ENCODE measurements around the gene NOC3L. TPM values are rescaled to one million over a fixed set of nuclear protein-coding genes. Genes with fewer than 3 reads are reported as not detected.

The NOC3L gene
- total RNA-seq, 2 donors from 2014 or later: 28.0 to 38.0 TPM

GRCh38 chr10:94315024-94315451 lies 47.7 kb downstream of the NOC3L start:
- H3K4me3 Mint-ChIP-seq: no peak overlapping the region
- H3K9me3 Mint-ChIP-seq: no peaks in the 10 kb centered on the region
- ATAC-seq (replicated peaks in 1 of 2) (no peak), DNase-seq (no peak)
- peaks cover 18% of the 10 kb centered on the region for H3K27me3 Mint-ChIP-seq (ENCODE audit: low read depth)
- no peak overlapping the region for H3K27ac Mint-ChIP-seq
- no peaks in the 10 kb centered on the region for H3K4me1 Mint-ChIP-seq (ENCODE audit: low read depth)
- H3K36me3 Mint-ChIP-seq (ENCODE audit: insufficient read depth in 2 of 2): peaks cover 0 to 1% of the 10 kb centered on the region in 2 donors

DNA sequence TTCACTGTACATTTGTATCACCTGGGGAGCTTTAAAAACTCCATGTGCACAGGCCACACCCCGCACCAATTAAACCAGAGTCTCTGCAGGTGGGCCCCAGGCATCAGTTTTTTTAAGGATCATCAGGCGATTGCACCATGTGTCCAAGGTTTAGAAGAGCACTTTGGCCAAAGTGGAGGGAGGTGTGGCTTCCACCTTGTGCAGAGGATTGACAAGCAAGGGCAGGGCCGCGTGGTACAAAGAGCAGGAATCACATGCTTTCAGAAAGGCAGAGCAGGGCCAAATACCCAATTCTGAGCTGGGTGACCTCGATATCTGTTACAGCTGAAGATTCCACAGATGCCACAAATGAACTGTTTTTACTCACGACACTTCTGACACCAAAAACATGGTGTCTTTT lies 52.4 kb downstream of the NOC3L start:
- Mint-ChIP-seq H3K9me3 (no peaks in the 10 kb centered on the region), H3K36me3 (ENCODE audit: insufficient read depth in 2 of 2) (no peaks in the 10 kb centered on the region), H3K4me1 (ENCODE audit: low read depth) (no peaks in the 10 kb centered on the region), H3K27ac (no peak overlapping the region), H3K27me3 (ENCODE audit: low read depth) (peaks cover 54% of the 10 kb centered on the region), H3K4me3 (no peak overlapping the region)
- DNase-seq (no peak), ATAC-seq (replicated peaks in 1 of 2) (no peak)

GRCh38 chr10:94308866-94309265 lies 53.9 kb downstream of the NOC3L start:
- Mint-ChIP-seq H3K4me3 (no peak overlapping the region), H3K36me3 (ENCODE audit: insufficient read depth in 2 of 2) (no peaks in the 10 kb centered on the region), H3K27me3 (ENCODE audit: low read depth) (peaks cover 69% of the 10 kb centered on the region), H3K9me3 (no peaks in the 10 kb centered on the region), H3K4me1 (ENCODE audit: low read depth) (no peaks in the 10 kb centered on the region), H3K27ac (no peak overlapping the region)
- ATAC-seq (replicated peaks in 1 of 2) (no peak), DNase-seq (no peak)

GRCh38 chr10:94307046-94307615 lies 55.6 kb downstream of the NOC3L start:
- H3K27me3 Mint-ChIP-seq (ENCODE audit: low read depth): peaks cover 78% of the 10 kb centered on the region
- no peaks in the 10 kb centered on the region for H3K9me3 Mint-ChIP-seq
- no peaks in the 10 kb centered on the region for H3K4me1 Mint-ChIP-seq (ENCODE audit: low read depth)
- H3K27ac Mint-ChIP-seq: no peak overlapping the region
- H3K4me3 Mint-ChIP-seq: no peak overlapping the region
- no peaks in the 10 kb centered on the region for H3K36me3 Mint-ChIP-seq (ENCODE audit: insufficient read depth in 2 of 2)
- ATAC-seq (replicated peaks in 1 of 2) (no peak), DNase-seq (no peak)

GRCh38 chr10:94303929-94304328 lies 58.8 kb downstream of the NOC3L start:
- no peaks in the 10 kb centered on the region for H3K36me3 Mint-ChIP-seq (ENCODE audit: insufficient read depth in 2 of 2)
- no peak overlapping the region for H3K27ac Mint-ChIP-seq
- no peaks in the 10 kb centered on the region for H3K9me3 Mint-ChIP-seq
- H3K27me3 Mint-ChIP-seq (ENCODE audit: low read depth): peaks cover 65% of the 10 kb centered on the region
- no peak overlapping the region for H3K4me3 Mint-ChIP-seq
- DNase-seq (no peak), ATAC-seq (replicated peaks in 1 of 2) (no peak)
- peaks cover 15% of the 10 kb centered on the region for H3K4me1 Mint-ChIP-seq (ENCODE audit: low read depth)

DNA sequence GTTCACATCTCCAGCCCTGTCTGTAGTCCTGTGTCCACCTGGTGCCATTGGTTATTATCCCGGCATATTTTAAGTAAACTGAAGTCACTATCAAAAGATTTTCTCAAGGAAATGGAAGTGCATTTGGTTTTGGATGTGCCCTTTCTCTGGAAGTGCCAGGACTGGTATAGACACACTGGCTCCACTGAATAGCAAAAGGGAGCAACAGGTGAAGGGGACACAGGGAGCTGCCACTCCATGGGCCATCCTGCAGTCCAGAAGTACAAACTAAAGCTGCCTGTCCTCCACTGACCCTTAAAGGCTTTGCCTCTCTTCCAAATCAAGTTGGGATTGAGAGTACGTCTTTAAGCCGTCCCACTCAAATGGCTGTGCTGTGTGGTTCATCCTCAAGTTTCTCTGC lies 62.7 kb downstream of the NOC3L start:
- Mint-ChIP-seq H3K27me3 (ENCODE audit: low read depth) (peaks cover 55% of the 10 kb centered on the region), H3K4me1 (ENCODE audit: low read depth) (peaks cover 18% of the 10 kb centered on the region)
- no peak for DNase-seq

DNA sequence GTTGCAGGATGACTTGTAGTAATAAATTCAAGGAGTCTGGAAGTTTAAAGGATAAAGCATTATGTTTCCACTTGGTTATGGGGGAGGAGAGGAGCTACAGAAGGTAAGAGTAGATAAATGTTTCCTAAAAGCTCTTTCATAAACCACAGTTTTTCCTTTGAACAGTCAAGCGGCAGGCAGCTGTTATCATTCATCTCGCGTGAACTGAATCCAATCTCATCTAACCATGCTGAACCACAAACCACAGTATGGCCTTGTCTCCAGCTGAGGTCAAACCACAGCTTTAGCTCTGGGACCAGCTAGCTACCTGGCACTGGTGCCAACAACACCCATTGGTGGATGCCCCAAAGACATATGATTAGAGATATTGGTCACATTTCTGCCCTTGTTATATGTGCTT lies 63.3 kb downstream of the NOC3L start:
- Mint-ChIP-seq H3K36me3 (ENCODE audit: insufficient read depth in 2 of 2) (no peaks in the 10 kb centered on the region), H3K27me3 (ENCODE audit: low read depth) (peaks cover 49% of the 10 kb centered on the region), H3K4me3 (no peak overlapping the region), H3K27ac (no peak overlapping the region), H3K9me3 (no peaks in the 10 kb centered on the region), H3K4me1 (ENCODE audit: low read depth) (peaks cover 18% of the 10 kb centered on the region)
- DNase-seq: peak; percentile 9 to 21
- ATAC-seq (replicated peaks in 1 of 2): peak; percentile 70 to 79

More for the DNA sequence above, 62.7 kb downstream of the NOC3L start:
- Mint-ChIP-seq H3K9me3 (no peaks in the 10 kb centered on the region), H3K36me3 (ENCODE audit: insufficient read depth in 2 of 2) (no peaks in the 10 kb centered on the region), H3K4me3 (no peak overlapping the region), H3K27ac (no peak overlapping the region)
- no peak for ATAC-seq (replicated peaks in 1 of 2)

- H3K4me3 Mint-ChIP-seq: no peak overlapping the region
- no peaks in the 10 kb centered on the region for H3K9me3 Mint-ChIP-seq
- peaks cover 5% of the 10 kb centered on the region for H3K4me1 Mint-ChIP-seq (ENCODE audit: low read depth)
- H3K36me3 Mint-ChIP-seq (ENCODE audit: insufficient read depth in 2 of 2): no peaks in the 10 kb centered on the region
- H3K27me3 Mint-ChIP-seq (ENCODE audit: low read depth): peaks cover 54% of the 10 kb centered on the region
- no peak for DNase-seq
- H3K27ac Mint-ChIP-seq: no peak overlapping the region
- no peak for ATAC-seq (replicated peaks in 1 of 2)
These were observed 68.6 kb downstream of the NOC3L start for GRCh38 chr10:94294168-94294567.

DNA sequence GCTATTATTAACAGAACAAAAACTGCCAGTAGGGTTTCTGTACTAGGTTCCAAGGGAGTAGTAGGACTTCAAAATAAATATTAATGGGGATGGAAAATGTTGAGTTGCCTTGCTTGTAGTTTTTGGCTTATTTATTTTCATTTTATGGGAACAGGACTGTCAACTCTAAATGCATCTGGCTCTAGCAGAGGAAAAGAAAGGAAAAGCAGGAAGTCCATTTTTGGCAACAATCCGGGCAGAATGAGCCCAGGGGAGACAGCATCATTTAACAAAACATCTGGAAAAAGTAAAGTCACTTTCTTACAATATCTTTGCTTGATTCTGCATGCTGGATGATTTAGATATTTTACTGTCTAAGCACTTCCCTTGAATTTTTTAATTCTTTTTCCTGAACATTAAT lies 69.4 kb downstream of the NOC3L start:
- Mint-ChIP-seq H3K27ac (no peak overlapping the region), H3K9me3 (no peaks in the 10 kb centered on the region), H3K4me3 (no peak overlapping the region), H3K4me1 (ENCODE audit: low read depth) (no peaks in the 10 kb centered on the region), H3K36me3 (ENCODE audit: insufficient read depth in 2 of 2) (no peaks in the 10 kb centered on the region), H3K27me3 (ENCODE audit: low read depth) (peaks cover 46% of the 10 kb centered on the region)
- ATAC-seq (replicated peaks in 1 of 2) (no peak), DNase-seq (no peak)

DNA sequence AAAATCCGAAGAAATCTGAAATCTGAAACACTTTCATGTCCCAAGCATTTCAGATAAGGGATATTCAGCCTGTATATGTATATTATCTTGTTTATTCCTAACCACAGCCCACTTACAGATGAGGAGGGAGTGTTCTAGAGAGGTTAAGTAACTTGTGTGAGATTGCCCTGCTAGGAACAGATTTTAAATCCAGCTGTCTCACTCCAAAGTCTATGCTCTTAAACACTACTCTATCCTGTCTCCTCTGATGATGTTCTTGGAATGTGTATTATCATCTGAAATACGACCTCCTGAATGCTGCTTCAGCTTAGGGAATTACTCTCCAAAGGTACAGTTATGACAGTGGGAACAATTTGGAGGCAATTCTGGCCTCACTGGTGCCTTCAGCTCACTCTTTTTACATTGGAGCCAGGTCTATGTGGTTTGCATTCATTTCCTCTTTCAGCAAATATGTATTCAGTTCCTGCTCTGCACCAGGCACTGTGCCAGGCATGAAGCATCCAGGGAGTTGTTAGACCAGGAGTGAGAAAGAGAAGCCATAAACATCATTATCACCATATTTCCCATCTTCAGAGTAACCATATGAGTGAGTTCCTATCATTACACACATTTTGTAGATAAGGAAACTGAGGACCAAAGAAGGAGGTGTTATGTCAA lies 70.2 kb downstream of the NOC3L start:
- no peak overlapping the region for H3K27ac Mint-ChIP-seq
- no peak for ATAC-seq (replicated peaks in 1 of 2)
- no peak overlapping the region for H3K4me3 Mint-ChIP-seq
- H3K9me3 Mint-ChIP-seq: no peaks in the 10 kb centered on the region
- peaks cover 49% of the 10 kb centered on the region for H3K27me3 Mint-ChIP-seq (ENCODE audit: low read depth)
- no peak for DNase-seq
- H3K36me3 Mint-ChIP-seq (ENCODE audit: insufficient read depth in 2 of 2): no peaks in the 10 kb centered on the region
- no peaks in the 10 kb centered on the region for H3K4me1 Mint-ChIP-seq (ENCODE audit: low read depth)

DNA sequence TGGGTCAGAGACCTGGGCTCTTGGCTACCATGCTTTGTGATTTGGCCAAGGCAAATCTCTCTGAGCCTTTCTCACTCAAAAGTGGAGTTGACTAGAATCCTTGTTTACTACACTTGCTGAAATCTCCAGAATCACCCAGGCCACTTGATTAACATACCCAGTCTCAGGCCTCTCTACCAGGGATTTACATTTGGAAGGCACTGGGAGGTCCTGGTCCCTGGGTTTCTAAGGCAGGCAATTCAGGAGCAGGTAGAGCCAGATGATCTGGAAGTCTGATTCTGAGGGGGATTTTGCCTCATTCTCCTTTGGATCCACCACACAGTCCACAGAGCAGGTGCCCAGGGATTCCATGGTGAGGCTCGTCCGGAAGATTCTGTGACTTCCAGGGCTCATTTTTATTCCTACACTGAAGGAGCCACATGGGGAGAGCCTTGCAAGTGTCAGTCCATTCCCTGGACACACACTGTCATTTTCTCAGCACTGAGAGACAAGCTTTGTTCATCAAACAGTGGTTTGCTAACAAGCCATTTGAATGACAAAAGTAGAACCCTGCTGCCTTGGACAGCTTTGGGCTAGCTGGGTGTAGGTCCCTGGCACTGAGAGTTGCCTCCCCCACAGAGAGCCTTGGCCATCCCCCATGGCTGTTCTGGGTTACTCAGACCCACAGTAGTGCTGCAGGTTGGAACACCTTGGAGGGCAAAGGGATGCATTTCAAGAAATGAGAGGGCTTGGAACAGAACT lies 74.2 kb downstream of the NOC3L start:
- DNase-seq (no peak), ATAC-seq (replicated peaks in 1 of 2) (no peak)
- Mint-ChIP-seq H3K27me3 (ENCODE audit: low read depth) (peaks cover 53% of the 10 kb centered on the region), H3K9me3 (no peaks in the 10 kb centered on the region), H3K4me1 (ENCODE audit: low read depth) (no peaks in the 10 kb centered on the region), H3K27ac (no peak overlapping the region), H3K4me3 (no peak overlapping the region), H3K36me3 (ENCODE audit: insufficient read depth in 2 of 2) (no peaks in the 10 kb centered on the region)

GRCh38 chr10:94287336-94287735 lies 75.4 kb downstream of the NOC3L start:
- Mint-ChIP-seq H3K27me3 (ENCODE audit: low read depth) (peaks cover 42% of the 10 kb centered on the region), H3K9me3 (no peaks in the 10 kb centered on the region), H3K27ac (no peak overlapping the region), H3K4me3 (no peak overlapping the region), H3K36me3 (ENCODE audit: insufficient read depth in 2 of 2) (no peaks in the 10 kb centered on the region), H3K4me1 (ENCODE audit: low read depth) (no peaks in the 10 kb centered on the region)
- ATAC-seq (replicated peaks in 1 of 2) (no peak), DNase-seq (no peak)

GRCh38 chr10:94286901-94287300 lies 75.8 kb downstream of the NOC3L start:
- Mint-ChIP-seq H3K27me3 (ENCODE audit: low read depth) (peaks cover 40% of the 10 kb centered on the region), H3K9me3 (no peaks in the 10 kb centered on the region), H3K36me3 (ENCODE audit: insufficient read depth in 2 of 2) (no peaks in the 10 kb centered on the region), H3K27ac (no peak overlapping the region), H3K4me1 (ENCODE audit: low read depth) (no peaks in the 10 kb centered on the region), H3K4me3 (no peak overlapping the region)
- DNase-seq (no peak), ATAC-seq (replicated peaks in 1 of 2) (no peak)
